OCI-LY3 (cell line): ENCODE data around the gene CERCAM.

Experiments used
- H2AFZ ChIP-seq: fragments of 200-600, 300-600 bp; shearing (Covaris generic); 2 replicates; pipeline ENCODE4 v1.6.0; 2014; ENCODE audit warnings: antibody characterized with exemption, low read depth, low read length
- H3K27ac ChIP-seq: fragments of 200-600, 300-600 bp; sonication (generic); 2 replicates; pipeline ENCODE4 v1.5.1; 2014; ENCODE audit warnings: mild to moderate bottlenecking, low read length, moderate library complexity, mixed read lengths
- H3K27me3 ChIP-seq: fragments of 200-600, 300-600 bp; sonication (generic); 2 replicates; pipeline ENCODE4 v1.6.1; 2014; ENCODE audit warnings: low read depth, low read length, mixed read lengths
- H3K36me3 ChIP-seq: fragments of 200-600, 300-600 bp; sonication (generic); replicated peaks from 2 replicates; pipeline ENCODE3; 2014; ENCODE audit warnings: low read depth, low read length, mixed read lengths
- H3K4me1 ChIP-seq: fragments of 300-600, 200-600 bp; sonication (generic); 2 replicates; pipeline ENCODE4 v1.6.1; 2014; ENCODE audit warnings: low read length, mixed read lengths
- H3K4me2 ChIP-seq: fragments of 200-600, 300-600 bp; sonication (generic); 2 replicates; pipeline ENCODE4 v1.6.1; 2014; ENCODE audit warnings: low read length, mixed read lengths
- H3K4me3 ChIP-seq: fragments of 300-600, 200-600 bp; sonication (generic); 2 replicates; pipeline ENCODE4 v1.5.1; 2014; ENCODE audit warnings: antibody characterized with exemption, mild to moderate bottlenecking, low read length, moderate library complexity
- H3K79me2 ChIP-seq: fragments of 300-600, 200-600 bp; shearing (Covaris generic); 2 replicates; pipeline ENCODE4 v1.6.1; 2014; ENCODE audit warnings: mild to moderate bottlenecking, low read length, mixed read lengths
- H3K9ac ChIP-seq: fragments of 300-600, 200-600 bp; shearing (Covaris generic); 2 replicates; pipeline ENCODE4 v1.6.0; 2014; ENCODE audit warnings: mild to moderate bottlenecking, low read length, moderate library complexity
- H3K9me3 ChIP-seq: fragments of 200-600, 300-600 bp; shearing (Covaris generic); 2 replicates; pipeline ENCODE4 v1.6.1; 2014; ENCODE audit warnings: low read length, mixed read lengths; ENCODE audit not compliant: insufficient read depth
- H4K20me1 ChIP-seq: fragments of 200-600, 300-600 bp; sonication (generic); 2 replicates; pipeline ENCODE4 v1.6.1; 2016; ENCODE audit warnings: low read length, mixed read lengths; ENCODE audit not compliant: insufficient read depth
- EZH2phosphoT487 ChIP-seq: fragments of 200-600 bp; shearing (Covaris generic); IDR thresholded peaks from 2 replicates; pipeline ENCODE4 v1.6.1; 2018; ENCODE audit warnings: antibody characterized with exemption, mixed run types, low read depth
- TF ChIP-seq, protein P1 (sequence below): fragments of 200-600, 300-600 bp; sonication (generic); IDR thresholded peaks from 2 replicates; pipeline ENCODE4 v1.5.1; 2014; ENCODE audit warnings: antibody characterized with exemption, low read length, low read depth

The CERCAM gene

DNA sequence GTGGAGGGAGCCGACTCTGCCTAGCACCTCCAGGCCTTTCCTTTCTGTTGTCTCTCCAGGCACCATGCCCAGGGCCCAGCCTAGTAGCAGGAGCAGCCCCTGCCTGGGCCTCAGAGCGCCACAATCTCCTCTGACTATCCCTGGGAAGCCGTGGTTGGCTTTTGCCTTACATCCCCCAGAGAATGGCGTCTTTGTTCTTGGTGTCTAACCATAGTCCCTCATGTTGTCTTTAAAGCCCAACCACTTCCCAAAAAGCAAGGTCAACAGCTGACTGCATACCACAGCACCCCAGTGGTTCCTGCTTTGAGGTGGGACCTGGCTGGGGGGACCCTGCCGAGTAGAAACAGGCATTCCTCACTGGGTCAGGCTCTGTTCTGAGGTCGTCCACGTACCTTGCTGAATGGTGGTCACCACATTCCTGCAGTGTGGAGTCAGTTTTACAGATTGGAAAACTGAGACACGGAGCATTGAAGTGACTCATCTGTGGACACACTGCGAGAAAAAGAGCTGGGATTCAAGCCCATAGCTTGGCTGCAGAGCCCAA, 13.7 kb upstream of the CERCAM start:
- no peaks in the 10 kb centered on the region for H3K79me2 ChIP-seq
- no peaks in the 10 kb centered on the region for H3K36me3 ChIP-seq
- H3K27me3 ChIP-seq = 0 out of 2 replicates have a peak, but pooled peaks cover 3% of the 10 kb centered on the region
- no peak overlapping the region for H3K4me2 ChIP-seq
- no peak overlapping the region for H3K9ac ChIP-seq
- H3K4me3 ChIP-seq = no peak overlapping the region
- no peaks in the 10 kb centered on the region for H3K9me3 ChIP-seq
- no peak overlapping the region for H3K27ac ChIP-seq
- no peak overlapping the region for H2AFZ ChIP-seq
- TF ChIP-seq EZH2phosphoT487 = no peak
- TF ChIP-seq, protein P1, sequence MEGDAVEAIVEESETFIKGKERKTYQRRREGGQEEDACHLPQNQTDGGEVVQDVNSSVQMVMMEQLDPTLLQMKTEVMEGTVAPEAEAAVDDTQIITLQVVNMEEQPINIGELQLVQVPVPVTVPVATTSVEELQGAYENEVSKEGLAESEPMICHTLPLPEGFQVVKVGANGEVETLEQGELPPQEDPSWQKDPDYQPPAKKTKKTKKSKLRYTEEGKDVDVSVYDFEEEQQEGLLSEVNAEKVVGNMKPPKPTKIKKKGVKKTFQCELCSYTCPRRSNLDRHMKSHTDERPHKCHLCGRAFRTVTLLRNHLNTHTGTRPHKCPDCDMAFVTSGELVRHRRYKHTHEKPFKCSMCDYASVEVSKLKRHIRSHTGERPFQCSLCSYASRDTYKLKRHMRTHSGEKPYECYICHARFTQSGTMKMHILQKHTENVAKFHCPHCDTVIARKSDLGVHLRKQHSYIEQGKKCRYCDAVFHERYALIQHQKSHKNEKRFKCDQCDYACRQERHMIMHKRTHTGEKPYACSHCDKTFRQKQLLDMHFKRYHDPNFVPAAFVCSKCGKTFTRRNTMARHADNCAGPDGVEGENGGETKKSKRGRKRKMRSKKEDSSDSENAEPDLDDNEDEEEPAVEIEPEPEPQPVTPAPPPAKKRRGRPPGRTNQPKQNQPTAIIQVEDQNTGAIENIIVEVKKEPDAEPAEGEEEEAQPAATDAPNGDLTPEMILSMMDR = no peak
- H3K4me1 ChIP-seq = no peaks in the 10 kb centered on the region
- no peaks in the 10 kb centered on the region for H4K20me1 ChIP-seq

DNA sequence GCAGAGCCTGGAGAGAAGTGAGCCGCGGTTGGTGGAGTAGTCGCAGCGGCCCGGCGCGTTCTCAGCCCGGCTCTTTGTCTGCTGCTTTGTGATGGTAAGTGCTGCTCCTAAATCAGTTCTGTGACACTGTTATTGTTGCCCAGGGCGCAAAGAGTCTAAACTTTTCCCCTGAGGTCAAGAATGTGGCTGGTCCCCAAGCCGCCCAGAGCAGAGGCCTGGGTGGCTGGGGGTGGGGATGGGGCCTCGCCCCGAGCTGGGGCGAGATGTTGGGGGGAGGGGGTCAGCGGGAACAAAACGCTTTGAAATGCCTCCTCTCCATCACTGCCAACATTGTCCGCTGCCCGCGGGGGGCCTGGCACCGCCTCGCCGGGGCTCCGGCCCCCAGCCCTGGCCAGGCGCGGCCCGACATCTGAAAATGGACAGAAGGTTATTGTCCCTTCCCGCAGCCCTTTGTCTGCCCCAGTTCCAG, 11.7 kb upstream of the CERCAM start:
- peaks cover 4% of the 10 kb centered on the region; the same call in 1 of the 2 replicates for H3K27me3 ChIP-seq
- H2AFZ ChIP-seq = no peak overlapping the region
- no peaks in the 10 kb centered on the region for H4K20me1 ChIP-seq
- no peak overlapping the region for H3K27ac ChIP-seq
- no peaks in the 10 kb centered on the region for H3K36me3 ChIP-seq
- no peaks in the 10 kb centered on the region for H3K4me1 ChIP-seq
- H3K4me3 ChIP-seq = no peak overlapping the region
- no peaks in the 10 kb centered on the region for H3K79me2 ChIP-seq
- TF ChIP-seq, protein P1 = no peak
- TF ChIP-seq EZH2phosphoT487 = no peak
- H3K9me3 ChIP-seq = no peaks in the 10 kb centered on the region
- no peak overlapping the region for H3K4me2 ChIP-seq
- H3K9ac ChIP-seq = no peak overlapping the region

DNA sequence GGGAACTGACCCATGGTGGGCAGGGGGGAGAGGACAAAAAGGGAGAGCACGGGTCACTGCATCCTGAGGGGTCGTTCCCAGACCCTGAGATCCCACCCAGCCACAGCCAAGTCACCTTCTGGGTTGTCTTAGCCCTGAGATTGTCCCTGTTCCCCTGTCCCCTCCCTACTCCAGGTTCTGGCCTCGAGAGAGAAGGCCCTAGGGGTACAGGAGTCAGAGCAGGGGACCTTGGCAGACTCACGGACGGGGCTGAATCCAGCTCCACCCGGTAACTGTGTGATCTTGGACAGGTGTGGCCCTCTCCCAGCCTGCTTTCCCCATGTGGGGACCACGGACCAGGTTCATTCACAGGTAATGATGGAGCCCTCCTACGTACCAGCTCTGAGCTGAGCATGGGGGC, 11.2 kb upstream of the CERCAM start:
- Histone ChIP-seq H3K36me3 (no peaks in the 10 kb centered on the region), H3K9ac (no peak overlapping the region), H3K4me3 (no peak overlapping the region), H3K79me2 (no peaks in the 10 kb centered on the region), H3K4me2 (no peak overlapping the region), H4K20me1 (no peaks in the 10 kb centered on the region), H3K9me3 (no peaks in the 10 kb centered on the region), H3K27ac (no peak overlapping the region), H2AFZ (no peak overlapping the region), H3K27me3 (peaks cover 8% of the 10 kb centered on the region; the same call in 1 of the 2 replicates), H3K4me1 (no peaks in the 10 kb centered on the region)
- no peak for TF ChIP-seq EZH2phosphoT487
- TF ChIP-seq, protein P1 = no peak

DNA sequence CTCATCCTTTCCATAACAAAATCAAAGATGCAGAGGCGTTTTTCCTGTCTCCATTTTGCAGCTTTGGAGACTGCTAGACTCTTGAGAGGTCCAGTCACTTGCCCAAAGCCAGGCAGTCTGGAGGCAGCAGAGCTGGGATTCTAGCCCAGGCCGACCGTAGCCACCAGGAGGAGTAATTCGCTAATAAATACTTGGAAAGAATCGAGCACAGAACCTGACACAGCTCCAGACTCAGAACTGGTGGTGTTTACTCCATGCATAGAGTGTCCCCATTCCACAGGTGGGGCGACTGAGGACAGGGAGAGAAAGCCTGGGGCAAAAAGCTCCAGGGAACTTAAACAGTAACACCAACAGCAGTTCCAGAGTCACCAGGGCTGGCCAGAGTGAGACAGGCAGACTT, 10.7 kb upstream of the CERCAM start:
- Histone ChIP-seq H3K79me2 (no peaks in the 10 kb centered on the region), H3K4me2 (no peak overlapping the region), H3K9me3 (no peaks in the 10 kb centered on the region), H3K36me3 (no peaks in the 10 kb centered on the region), H3K9ac (no peak overlapping the region), H3K4me3 (no peak overlapping the region), H3K4me1 (no peaks in the 10 kb centered on the region), H3K27me3 (peaks cover 13% of the 10 kb centered on the region; the same call in 1 of the 2 replicates), H3K27ac (no peak overlapping the region), H4K20me1 (no peaks in the 10 kb centered on the region), H2AFZ (no peak overlapping the region)
- TF ChIP-seq EZH2phosphoT487 = no peak
- TF ChIP-seq, protein P1 = peak; percentile 25; the same call in 1 of the 2 replicates
